ENCODE data around the gene ABHD2.

DNA sequence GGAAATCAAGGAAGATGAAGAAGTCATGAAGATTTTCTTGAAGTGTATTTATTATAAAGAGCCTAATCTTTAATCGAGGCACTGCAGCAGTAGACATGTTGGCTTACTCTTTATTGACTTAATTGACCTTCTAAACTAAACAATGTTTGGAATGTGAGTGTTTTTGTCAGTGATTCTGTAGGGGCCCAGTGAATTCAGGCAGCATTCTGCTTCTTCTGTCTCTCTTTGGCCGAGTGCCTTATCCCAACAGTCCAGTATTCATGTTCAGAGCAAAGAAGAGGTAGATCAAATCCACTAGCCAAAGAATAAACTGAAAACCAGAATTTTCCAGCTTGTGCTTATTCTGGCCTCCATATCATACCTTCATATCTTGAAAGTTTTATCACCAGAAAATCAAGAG, 77.4 kb downstream of the ABHD2 start:
- no peak for TF ChIP-seq EZH2 (IDR thresholded peaks at IDR 0.05; ENCODE audit: borderline replicate concordance, low read depth, low read length, poor library complexity, severe bottlenecking)
- TF ChIP-seq, protein P1, sequence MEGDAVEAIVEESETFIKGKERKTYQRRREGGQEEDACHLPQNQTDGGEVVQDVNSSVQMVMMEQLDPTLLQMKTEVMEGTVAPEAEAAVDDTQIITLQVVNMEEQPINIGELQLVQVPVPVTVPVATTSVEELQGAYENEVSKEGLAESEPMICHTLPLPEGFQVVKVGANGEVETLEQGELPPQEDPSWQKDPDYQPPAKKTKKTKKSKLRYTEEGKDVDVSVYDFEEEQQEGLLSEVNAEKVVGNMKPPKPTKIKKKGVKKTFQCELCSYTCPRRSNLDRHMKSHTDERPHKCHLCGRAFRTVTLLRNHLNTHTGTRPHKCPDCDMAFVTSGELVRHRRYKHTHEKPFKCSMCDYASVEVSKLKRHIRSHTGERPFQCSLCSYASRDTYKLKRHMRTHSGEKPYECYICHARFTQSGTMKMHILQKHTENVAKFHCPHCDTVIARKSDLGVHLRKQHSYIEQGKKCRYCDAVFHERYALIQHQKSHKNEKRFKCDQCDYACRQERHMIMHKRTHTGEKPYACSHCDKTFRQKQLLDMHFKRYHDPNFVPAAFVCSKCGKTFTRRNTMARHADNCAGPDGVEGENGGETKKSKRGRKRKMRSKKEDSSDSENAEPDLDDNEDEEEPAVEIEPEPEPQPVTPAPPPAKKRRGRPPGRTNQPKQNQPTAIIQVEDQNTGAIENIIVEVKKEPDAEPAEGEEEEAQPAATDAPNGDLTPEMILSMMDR (conservative IDR thresholded peaks at IDR 0.05; ENCODE audit: low read depth, low read length) = no peak
